LNCAP (cell line): ENCODE measurements around the gene NFATC2.

ENCODE experiments used
- CTCF ChIP-seq: fragments of 450-650 bp; IDR thresholded peaks from 2 replicates; pipeline ENCODE4 v1.5.1; 2017; ENCODE audit warnings: mild to moderate bottlenecking

The NFATC2 gene

GRCh38 chr20:51526106-51526470 lies 16.4 kb downstream of the NFATC2 start:
- no peak for TF ChIP-seq CTCF

GRCh38 chr20:51525241-51526105 lies 17.0 kb downstream of the NFATC2 start:
- no peak for TF ChIP-seq CTCF

GRCh38 chr20:51523276-51524013 lies 19.1 kb downstream of the NFATC2 start:
- no peak for TF ChIP-seq CTCF

- TF ChIP-seq CTCF: no peak
Observed at GRCh38 chr20:51522207-51522606, 20.3 kb downstream of the NFATC2 start.

GRCh38 chr20:51517839-51518238 lies 24.7 kb downstream of the NFATC2 start:
- TF ChIP-seq CTCF: no peak

- no peak for TF ChIP-seq CTCF
Observed at GRCh38 chr20:51516855-51517254, 25.7 kb downstream of the NFATC2 start.

GRCh38 chr20:51514836-51515235 lies 27.7 kb downstream of the NFATC2 start:
- TF ChIP-seq CTCF: no peak
